ENCODE data around the gene DAAM1. TPM values are rescaled to one million over a fixed set of nuclear protein-coding genes. Genes with fewer than 3 reads are reported as not detected.

The DAAM1 gene
- total RNA-seq, 1 experiment from 2014 or later = 13.3 TPM

- no peak for TF ChIP-seq SIN3A (IDR thresholded peaks at IDR 0.05; ENCODE audit: borderline replicate concordance, insufficient read depth, low read depth, low read length)
- no peak for TF ChIP-seq REST (IDR thresholded peaks at IDR 0.05; ENCODE audit: insufficient read depth in 1 of 2, low read depth in 2 of 2, low read length in 1 of 2)
- no peak for TF ChIP-seq TCF7L2 (IDR thresholded peaks at IDR 0.05; ENCODE audit: low read depth, low read length)
- no peak for TF ChIP-seq CTCF (IDR thresholded peaks at IDR 0.05)
- DNase-seq (ENCODE audit: low read depth, low spot score) = no peak
- Histone ChIP-seq H3K4me1 (ENCODE audit: control insufficient read depth, insufficient read depth, low read length) (no peaks in the 10 kb centered on the region), H3K27me3 (ENCODE audit: control insufficient read depth, insufficient read depth, low read length) (no peaks in the 10 kb centered on the region), H3K4me3 (ENCODE audit: low read depth in 2 of 2, low read length in 2 of 2) (no peak overlapping the region), H3K27ac (ENCODE audit: low read length) (no peak overlapping the region), H3K9me3 (ENCODE audit: control insufficient read depth, insufficient read depth, low read depth, low read length) (no peaks in the 10 kb centered on the region), H3K36me3 (ENCODE audit: control insufficient read depth, insufficient read depth, low read length) (no peaks in the 10 kb centered on the region)
- BruUV-seq (replicated peaks) = no TSS peak
- ChIA-PET CTCF (no interaction called here), POLR2A (no interaction called here)
- intact Hi-C loops (cut with micrococcal nuclease; ENCODE audit: unreplicated experiment) = no loop called here
- no peak; the same call in 1 of the 2 replicates for ATAC-seq
- in situ Hi-C loops (cut with HindIII; ENCODE audit: low pct_unique_long_range_greater_than_20kb, low sequenced_read_pairs) = no loop called here
Measured at GRCh38 chr14:59247801-59248584, 59.5 kb downstream of the DAAM1 start.

- no TSS peak for BruUV-seq (replicated peaks)
- H3K4me1 ChIP-seq (ENCODE audit: control insufficient read depth, insufficient read depth, low read length) = no peaks in the 10 kb centered on the region
- no peak for DNase-seq (ENCODE audit: low read depth, low spot score)
- no peak for ATAC-seq
- H3K36me3 ChIP-seq (ENCODE audit: control insufficient read depth, insufficient read depth, low read length) = no peaks in the 10 kb centered on the region
- TF ChIP-seq POLR2AphosphoS5 (IDR thresholded peaks at IDR 0.05; ENCODE audit: low read depth, low read length) (no peak), REST (IDR thresholded peaks at IDR 0.05; ENCODE audit: insufficient read depth in 1 of 2, low read depth in 2 of 2, low read length in 1 of 2) (no peak), TCF7L2 (IDR thresholded peaks at IDR 0.05; ENCODE audit: low read depth, low read length) (no peak), CTCF (IDR thresholded peaks at IDR 0.05) (no peak), SIN3A (IDR thresholded peaks at IDR 0.05; ENCODE audit: borderline replicate concordance, insufficient read depth, low read depth, low read length) (no peak)
- no peaks in the 10 kb centered on the region for H3K27me3 ChIP-seq (ENCODE audit: control insufficient read depth, insufficient read depth, low read length)
- intact Hi-C loops (cut with micrococcal nuclease; ENCODE audit: unreplicated experiment) = no loop called here
- H3K9me3 ChIP-seq (ENCODE audit: control insufficient read depth, insufficient read depth, low read depth, low read length) = no peaks in the 10 kb centered on the region
- POLR2A ChIA-PET = no interaction called here
- no peak overlapping the region for H3K4me3 ChIP-seq (ENCODE audit: low read depth in 2 of 2, low read length in 2 of 2)
- in situ Hi-C loops (cut with HindIII; ENCODE audit: low pct_unique_long_range_greater_than_20kb, low sequenced_read_pairs) = no loop called here
- H3K27ac ChIP-seq (ENCODE audit: low read length) = no peak overlapping the region
- CTCF ChIA-PET = no interaction called here
Measured at GRCh38 chr14:59249029-59249428, 60.6 kb downstream of the DAAM1 start.

Measured in Panc1 (cell line).